ENCODE results near the gene PDZD7.

The PDZD7 gene

DNA sequence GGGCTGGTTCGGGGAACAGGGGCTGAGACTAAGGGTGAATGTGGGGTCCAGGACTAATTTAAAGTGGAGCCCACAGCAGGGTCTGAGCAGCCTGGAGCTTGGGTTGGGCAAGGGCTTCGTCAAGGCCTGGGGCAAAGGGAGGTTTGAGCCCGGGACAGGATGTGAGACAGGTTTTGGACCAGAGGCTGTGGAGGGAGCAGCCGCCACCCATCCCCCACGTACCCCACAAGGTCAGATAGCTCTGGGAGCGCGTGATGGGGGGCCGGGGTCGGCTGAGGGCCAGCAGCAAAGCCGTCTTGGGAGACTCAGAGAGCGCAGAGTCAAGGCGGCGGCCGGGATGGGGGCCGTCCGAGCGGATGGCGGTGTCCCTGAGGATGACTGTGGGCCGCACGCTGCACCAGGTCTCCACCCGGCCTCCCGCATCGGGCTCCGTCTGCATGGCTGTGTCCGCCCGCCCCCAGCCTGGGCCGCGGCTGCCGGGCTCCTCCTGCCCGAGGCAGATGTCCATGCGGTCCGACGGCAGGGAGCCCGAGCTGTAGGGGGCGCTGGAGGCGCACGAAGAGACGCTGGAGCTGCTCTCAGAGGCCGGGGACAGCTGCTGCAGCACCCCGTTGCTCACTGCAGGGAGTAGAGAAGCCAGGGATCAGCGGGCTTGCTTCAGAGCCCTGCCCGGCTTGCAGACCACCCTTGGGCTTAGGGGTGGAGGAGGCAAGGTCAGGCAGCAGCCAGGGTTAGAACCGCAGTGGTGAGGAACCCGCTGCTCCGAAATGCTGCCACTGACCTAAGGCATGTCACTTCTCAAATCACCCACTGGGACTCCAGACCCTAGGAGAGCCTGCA is 12.1 kb downstream of the PDZD7 start:
- Histone ChIP-seq H3K14ac (ENCODE audit: low read length in 2 of 2) (no peak overlapping the region), H3K4me3 (ENCODE audit: insufficient read depth in 1 of 2, low read depth in 1 of 2, low read length in 2 of 2) (no peak overlapping the region), H2AFZ (ENCODE audit: low read depth, low read length) (peak overlapping the region; percentile 42), H3K79me1 (replicated peaks; ENCODE audit: low read length, poor library complexity, severe bottlenecking) (no peaks in the 10 kb centered on the region), H2BK12ac (ENCODE audit: low read length in 2 of 2) (peak overlapping the region; percentile 17 to 33), H3K27ac (ENCODE audit: low read length, poor library complexity, severe bottlenecking) (no peak overlapping the region), H3K36me3 (ENCODE audit: control insufficient read depth in 1 of 2, insufficient read depth in 2 of 2, low read depth in 1 of 2, low read length in 2 of 2) (peaks cover 0 to 5% of the 10 kb centered on the region in 2 experiments), H3K4me1 (ENCODE audit: control insufficient read depth, insufficient read depth, low read depth, low read length) (peaks cover 25% of the 10 kb centered on the region), H3K9me3 (ENCODE audit: control insufficient read depth, low read length) (no peaks in the 10 kb centered on the region), H3K18ac (ENCODE audit: low read depth in 1 of 2, low read length in 2 of 2) (peak overlapping the region; percentile 55 to 77), H2BK5ac (ENCODE audit: low read depth, low read length, poor library complexity, severe bottlenecking) (no peak overlapping the region), H3K9ac (ENCODE audit: low read length) (peak overlapping the region; percentile 58), H3K4me2 (ENCODE audit: low read length, poor library complexity, severe bottlenecking) (peak overlapping the region; percentile 55), H3K4ac (ENCODE audit: low read depth in 1 of 2, low read length in 2 of 2) (no peak overlapping the region), H3K27me3 (ENCODE audit: control insufficient read depth in 1 of 2, insufficient read depth in 1 of 2, low read length in 2 of 2) (no peaks in the 10 kb centered on the region), H2AK5ac (ENCODE audit: low read length, severe bottlenecking) (no peak overlapping the region), H3K23ac (ENCODE audit: low read length in 2 of 2) (peak overlapping the region in 1 of 2 experiments; percentile 11), H4K8ac (ENCODE audit: low read length) (peak overlapping the region; percentile 98), H2BK15ac (ENCODE audit: low read depth, poor library complexity, severe bottlenecking) (peak overlapping the region; percentile 75), H2BK120ac (ENCODE audit: low read depth, low read length) (peak overlapping the region; percentile 29), H4K91ac (ENCODE audit: low read length) (peak overlapping the region; percentile 82)
- DNase-seq = peak; percentile 85
- WGBS = 18% methylated on average over 40 of the region's 45 CpGs

- Histone ChIP-seq H3K23ac (ENCODE audit: low read length in 2 of 2) (no peak overlapping the region), H2AFZ (ENCODE audit: low read depth, low read length) (peak overlapping the region; percentile 47), H2BK15ac (ENCODE audit: low read depth, poor library complexity, severe bottlenecking) (no peak overlapping the region), H2BK5ac (ENCODE audit: low read depth, low read length, poor library complexity, severe bottlenecking) (no peak overlapping the region), H3K4me3 (ENCODE audit: insufficient read depth in 1 of 2, low read depth in 1 of 2, low read length in 2 of 2) (no peak overlapping the region), H3K4me1 (ENCODE audit: control insufficient read depth, insufficient read depth, low read depth, low read length) (peaks cover 29% of the 10 kb centered on the region), H4K91ac (ENCODE audit: low read length) (peak overlapping the region; percentile 57), H2BK12ac (ENCODE audit: low read length in 2 of 2) (peak overlapping the region; percentile 3 to 8), H3K4me2 (ENCODE audit: low read length, poor library complexity, severe bottlenecking) (no peak overlapping the region), H3K36me3 (ENCODE audit: control insufficient read depth in 1 of 2, insufficient read depth in 2 of 2, low read depth in 1 of 2, low read length in 2 of 2) (peaks cover 0 to under 1% of the 10 kb centered on the region in 2 experiments), H3K27me3 (ENCODE audit: control insufficient read depth in 1 of 2, insufficient read depth in 1 of 2, low read length in 2 of 2) (no peaks in the 10 kb centered on the region), H3K27ac (ENCODE audit: low read length, poor library complexity, severe bottlenecking) (no peak overlapping the region), H2BK120ac (ENCODE audit: low read depth, low read length) (peak overlapping the region; percentile 29), H3K9me3 (ENCODE audit: control insufficient read depth, low read length) (no peaks in the 10 kb centered on the region), H3K9ac (ENCODE audit: low read length) (peak overlapping the region; percentile 58), H3K14ac (ENCODE audit: low read length in 2 of 2) (no peak overlapping the region), H3K4ac (ENCODE audit: low read depth in 1 of 2, low read length in 2 of 2) (peak overlapping the region in 1 of 2 experiments; percentile 35), H3K18ac (ENCODE audit: low read depth in 1 of 2, low read length in 2 of 2) (peak overlapping the region in 1 of 2 experiments; percentile 77), H4K8ac (ENCODE audit: low read length) (peak overlapping the region; percentile 98), H3K79me1 (replicated peaks; ENCODE audit: low read length, poor library complexity, severe bottlenecking) (no peaks in the 10 kb centered on the region), H2AK5ac (ENCODE audit: low read length, severe bottlenecking) (no peak overlapping the region)
- peak; percentile 85 for DNase-seq
- WGBS = 42% methylated on average over 20 of the region's 20 CpGs
Observed at GRCh38 chr10:101018118-101018599, 12.8 kb downstream of the PDZD7 start.

DNA sequence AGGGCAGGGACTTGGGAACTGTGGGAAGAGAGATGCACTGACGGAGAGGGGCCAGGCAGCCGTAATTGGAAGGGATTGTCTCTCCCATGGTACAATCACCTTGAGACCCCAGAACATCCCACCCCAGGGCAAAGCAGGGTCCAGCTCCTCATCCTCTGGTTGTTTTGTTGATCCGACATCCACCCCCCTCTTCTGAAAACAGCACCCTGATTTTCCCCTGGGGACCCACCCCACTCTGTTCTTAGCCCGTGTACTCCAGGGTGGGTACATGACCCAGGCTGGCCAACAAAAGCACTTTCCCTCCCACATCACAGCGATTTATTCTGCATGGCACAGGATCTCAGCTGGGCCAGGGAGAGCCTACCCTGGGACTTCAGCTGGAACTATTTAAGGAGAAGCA is 14.1 kb downstream of the PDZD7 start:
- Histone ChIP-seq H3K18ac (ENCODE audit: low read depth in 1 of 2, low read length in 2 of 2) (no peak overlapping the region), H3K36me3 (ENCODE audit: control insufficient read depth in 1 of 2, insufficient read depth in 2 of 2, low read depth in 1 of 2, low read length in 2 of 2) (no peaks in the 10 kb centered on the region), H4K8ac (ENCODE audit: low read length) (no peak overlapping the region), H4K91ac (ENCODE audit: low read length) (no peak overlapping the region), H2AFZ (ENCODE audit: low read depth, low read length) (no peak overlapping the region), H3K4me1 (ENCODE audit: control insufficient read depth, insufficient read depth, low read depth, low read length) (peaks cover 33% of the 10 kb centered on the region), H2AK5ac (ENCODE audit: low read length, severe bottlenecking) (no peak overlapping the region), H3K27me3 (ENCODE audit: control insufficient read depth in 1 of 2, insufficient read depth in 1 of 2, low read length in 2 of 2) (no peaks in the 10 kb centered on the region), H3K4me3 (ENCODE audit: insufficient read depth in 1 of 2, low read depth in 1 of 2, low read length in 2 of 2) (no peak overlapping the region), H2BK15ac (ENCODE audit: low read depth, poor library complexity, severe bottlenecking) (no peak overlapping the region), H2BK5ac (ENCODE audit: low read depth, low read length, poor library complexity, severe bottlenecking) (no peak overlapping the region), H3K27ac (ENCODE audit: low read length, poor library complexity, severe bottlenecking) (no peak overlapping the region), H3K4me2 (ENCODE audit: low read length, poor library complexity, severe bottlenecking) (no peak overlapping the region), H3K23ac (ENCODE audit: low read length in 2 of 2) (no peak overlapping the region), H3K9me3 (ENCODE audit: control insufficient read depth, low read length) (no peaks in the 10 kb centered on the region), H3K4ac (ENCODE audit: low read depth in 1 of 2, low read length in 2 of 2) (no peak overlapping the region), H3K9ac (ENCODE audit: low read length) (no peak overlapping the region), H3K14ac (ENCODE audit: low read length in 2 of 2) (no peak overlapping the region), H2BK120ac (ENCODE audit: low read depth, low read length) (no peak overlapping the region), H2BK12ac (ENCODE audit: low read length in 2 of 2) (no peak overlapping the region), H3K79me1 (replicated peaks; ENCODE audit: low read length, poor library complexity, severe bottlenecking) (no peaks in the 10 kb centered on the region)
- no peak for DNase-seq
- WGBS = 88% methylated on average over 5 of the region's 5 CpGs

DNA sequence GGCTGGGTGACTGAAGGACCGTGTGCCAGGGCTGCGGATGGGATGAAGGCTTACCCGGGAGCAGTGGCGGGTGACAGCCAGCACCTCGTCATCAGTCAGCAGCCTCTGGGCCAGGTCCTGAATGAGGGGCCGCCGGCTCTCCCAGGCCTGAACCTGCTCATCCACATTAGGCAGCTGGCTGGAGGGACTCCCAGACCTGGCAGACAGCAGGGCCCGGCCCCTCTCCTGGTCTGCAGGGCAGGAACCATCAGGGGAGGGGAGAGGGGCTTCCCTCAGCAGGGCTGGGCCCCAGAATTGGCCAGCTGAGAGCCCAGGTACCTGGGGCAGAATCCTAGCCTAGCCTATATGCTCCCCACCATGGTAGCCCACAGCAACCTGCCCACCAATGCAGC is 15.4 kb downstream of the PDZD7 start:
- peaks cover 33% of the 10 kb centered on the region for H3K4me1 ChIP-seq (ENCODE audit: control insufficient read depth, insufficient read depth, low read depth, low read length)
- H2BK12ac ChIP-seq (ENCODE audit: low read length in 2 of 2) = peak overlapping the region in 1 of 2 experiments; percentile 65
- peak overlapping the region; percentile 25 to 67 for H3K18ac ChIP-seq (ENCODE audit: low read depth in 1 of 2, low read length in 2 of 2)
- no peak overlapping the region for H3K23ac ChIP-seq (ENCODE audit: low read length in 2 of 2)
- H4K8ac ChIP-seq (ENCODE audit: low read length) = no peak overlapping the region
- no peaks in the 10 kb centered on the region for H3K27me3 ChIP-seq (ENCODE audit: control insufficient read depth in 1 of 2, insufficient read depth in 1 of 2, low read length in 2 of 2)
- H3K36me3 ChIP-seq (ENCODE audit: control insufficient read depth in 1 of 2, insufficient read depth in 2 of 2, low read depth in 1 of 2, low read length in 2 of 2) = no peaks in the 10 kb centered on the region
- H3K27ac ChIP-seq (ENCODE audit: low read length, poor library complexity, severe bottlenecking) = no peak overlapping the region
- DNase-seq = no peak
- no peaks in the 10 kb centered on the region for H3K9me3 ChIP-seq (ENCODE audit: control insufficient read depth, low read length)
- no peak overlapping the region for H3K4me3 ChIP-seq (ENCODE audit: insufficient read depth in 1 of 2, low read depth in 1 of 2, low read length in 2 of 2)
- no peak overlapping the region for H3K14ac ChIP-seq (ENCODE audit: low read length in 2 of 2)
- no peak overlapping the region for H2BK5ac ChIP-seq (ENCODE audit: low read depth, low read length, poor library complexity, severe bottlenecking)
- H2BK15ac ChIP-seq (ENCODE audit: low read depth, poor library complexity, severe bottlenecking) = peak overlapping the region; percentile 65
- no peaks in the 10 kb centered on the region for H3K79me1 ChIP-seq (replicated peaks; ENCODE audit: low read length, poor library complexity, severe bottlenecking)
- peak overlapping the region; percentile 9 to 13 for H3K4ac ChIP-seq (ENCODE audit: low read depth in 1 of 2, low read length in 2 of 2)
- H4K91ac ChIP-seq (ENCODE audit: low read length) = peak overlapping the region; percentile 28
- no peak overlapping the region for H3K4me2 ChIP-seq (ENCODE audit: low read length, poor library complexity, severe bottlenecking)
- H2AFZ ChIP-seq (ENCODE audit: low read depth, low read length) = no peak overlapping the region
- no peak overlapping the region for H2AK5ac ChIP-seq (ENCODE audit: low read length, severe bottlenecking)
- H3K9ac ChIP-seq (ENCODE audit: low read length) = peak overlapping the region; percentile 65
- 88% methylated on average over 8 of the region's 8 CpGs for WGBS
- H2BK120ac ChIP-seq (ENCODE audit: low read depth, low read length) = no peak overlapping the region

Measured in mesenchymal stem cell (in vitro differentiated cells and primary cell).